H9 (cell line): ENCODE measurements around the gene RMDN2. TPM values are rescaled to one million over a fixed set of nuclear protein-coding genes. Genes with fewer than 3 reads are reported as not detected.

Source experiments
- DNase-seq: peaks from one replicate; pipeline ENCODE4 v3.0.0-alpha.2; 2017
- H2AFZ ChIP-seq: one replicate; pipeline ENCODE4 v1.6.1; 2013; ENCODE audit warnings: mild to moderate bottlenecking, low read length, control low read depth, moderate library complexity
- H2AK5ac ChIP-seq: 2 replicates; pipeline ENCODE4 v1.6.1; 2013; ENCODE audit warnings: low read length, control low read depth, mixed read lengths; ENCODE audit not compliant: insufficient read length
- H2BK120ac ChIP-seq: one replicate; pipeline ENCODE4 v1.6.1; 2013; ENCODE audit warnings: low read depth, mild to moderate bottlenecking, low read length, control low read depth, inconsistent platforms; ENCODE audit not compliant: poor library complexity, severe bottlenecking
- H2BK12ac ChIP-seq: 2 replicates; pipeline ENCODE4 v1.6.1; 2013; ENCODE audit warnings: low read length, control low read depth, mixed read lengths, low read depth; ENCODE audit not compliant: insufficient read length
- H2BK15ac ChIP-seq: 2 replicates; pipeline ENCODE4 v1.6.1; 2013; ENCODE audit warnings: low read depth, low read length, control low read depth
- H2BK20ac ChIP-seq: one replicate; pipeline ENCODE4 v1.6.1; 2013; ENCODE audit warnings: low read depth, mild to moderate bottlenecking, low read length, control low read depth, inconsistent platforms; ENCODE audit not compliant: poor library complexity, severe bottlenecking
- H2BK5ac ChIP-seq: 2 replicates; pipeline ENCODE4 v1.6.1; 2013; ENCODE audit warnings: low read length, control low read depth, mixed read lengths; ENCODE audit not compliant: insufficient read length
- H3K14ac ChIP-seq: 2 replicates; pipeline ENCODE4 v1.6.1; 2013; ENCODE audit warnings: low read length, control low read depth; ENCODE audit not compliant: insufficient read depth
- H3K18ac ChIP-seq: 2 replicates; pipeline ENCODE4 v1.6.1; 2013; ENCODE audit warnings: low read depth, mild to moderate bottlenecking, mixed read lengths, low read length, control low read depth; ENCODE audit not compliant: insufficient read length
- H3K23ac ChIP-seq: 2 replicates; pipeline ENCODE4 v1.6.1; 2013; ENCODE audit warnings: low read length, control low read depth, mixed read lengths, low read depth; ENCODE audit not compliant: insufficient read length
- H3K23me2 ChIP-seq: 2 replicates; pipeline ENCODE4 v1.6.1; 2013; ENCODE audit warnings: low read depth, mild to moderate bottlenecking, mixed read lengths, low read length, control low read depth; ENCODE audit not compliant: insufficient read length, poor library complexity, severe bottlenecking
- H3K27ac ChIP-seq: 2 replicates; pipeline ENCODE4 v1.5.1; 2013; ENCODE audit warnings: low read length, control low read depth, mixed read lengths, low read depth; ENCODE audit not compliant: insufficient read length
- H3K27me3 ChIP-seq: 2 replicates; pipeline ENCODE4 v1.6.1; 2013; ENCODE audit warnings: low read length, control low read depth, inconsistent platforms; ENCODE audit not compliant: insufficient read depth
- H3K4ac ChIP-seq: 2 replicates; pipeline ENCODE4 v1.6.1; 2013; ENCODE audit warnings: low read depth, mild to moderate bottlenecking, control low read depth, inconsistent platforms, low read length, moderate library complexity
- H3K4me1 ChIP-seq: 2 replicates; pipeline ENCODE4 v1.6.1; 2013; ENCODE audit warnings: low read length, control low read depth, inconsistent platforms; ENCODE audit not compliant: insufficient read depth
- H3K4me2 ChIP-seq: 2 replicates; pipeline ENCODE4 v1.6.1; 2013; ENCODE audit warnings: low read length, control low read depth, mixed read lengths; ENCODE audit not compliant: insufficient read length, insufficient read depth
- H3K56ac ChIP-seq: 2 replicates; pipeline ENCODE4 v1.6.1; 2013; ENCODE audit warnings: low read depth, mild to moderate bottlenecking, mixed read lengths, low read length, control low read depth; ENCODE audit not compliant: insufficient read length
- H3K79me1 ChIP-seq: 2 replicates; pipeline ENCODE4 v1.6.1; 2013; ENCODE audit warnings: low read depth, mild to moderate bottlenecking, moderate library complexity, low read length, control low read depth, inconsistent platforms; ENCODE audit not compliant: insufficient read depth, poor library complexity, severe bottlenecking
- H3K79me2 ChIP-seq: 2 replicates; pipeline ENCODE4 v1.6.1; 2013; ENCODE audit warnings: low read length, control low read depth, inconsistent platforms; ENCODE audit not compliant: insufficient read depth
- H3K9ac ChIP-seq: 2 replicates; pipeline ENCODE4 v1.6.1; 2013; ENCODE audit warnings: low read length, control low read depth, mixed read lengths; ENCODE audit not compliant: insufficient read length; ENCODE audit errors: extremely low read depth
- H3K9me3 ChIP-seq: one replicate; pipeline ENCODE4 v1.6.1; 2013; ENCODE audit warnings: low read depth, low read length, inconsistent platforms; ENCODE audit not compliant: control insufficient read depth
- H3T11ph ChIP-seq: one replicate; pipeline ENCODE4 v1.6.1; 2013; ENCODE audit warnings: mild to moderate bottlenecking, low read length, control low read depth, inconsistent platforms
- H4K20me1 ChIP-seq: one replicate; pipeline ENCODE4 v1.6.1; 2013; ENCODE audit not compliant: control insufficient read depth, insufficient read length, insufficient read depth
- H4K5ac ChIP-seq: 2 replicates; pipeline ENCODE4 v1.6.1; 2013; ENCODE audit warnings: low read depth, mild to moderate bottlenecking, mixed read lengths, low read length, control low read depth; ENCODE audit not compliant: insufficient read length
- H4K8ac ChIP-seq: replicated peaks from 2 replicates; pipeline ENCODE4 v1.6.1; 2013; ENCODE audit warnings: low read length, control low read depth, mixed read lengths, low read depth; ENCODE audit not compliant: insufficient read length
- H4K91ac ChIP-seq: 2 replicates; pipeline ENCODE4 v1.6.1; 2013; ENCODE audit warnings: low read depth, mild to moderate bottlenecking, moderate library complexity, mixed read lengths, low read length, control low read depth; ENCODE audit not compliant: insufficient read length
- H3K27ac Mint-ChIP-seq, 3 experiments: 2 replicates in 2 of 3; 3 replicates in 1 of 3; pipeline ENCODE4 v1.8.0; 2020 to 2021; ENCODE audit warnings: mixed read lengths in 3 of 3, mild to moderate bottlenecking in 1 of 3, moderate library complexity in 1 of 3
- H3K27me3 Mint-ChIP-seq: 2 replicates; pipeline ENCODE4 v1.8.0; 2021; ENCODE audit warnings: low read depth, mild to moderate bottlenecking, moderate library complexity, mixed read lengths
- H3K36me3 Mint-ChIP-seq, 3 experiments: 2 replicates in 2 of 3; 3 replicates in 1 of 3; pipeline ENCODE4 v1.8.0; 2020 to 2021; ENCODE audit warnings: low read depth in 3 of 3, mixed read lengths in 3 of 3; ENCODE audit not compliant: insufficient read depth in 1 of 3
- H3K4me1 Mint-ChIP-seq, 2 experiments: 2 replicates each; pipeline ENCODE4 v1.8.0; 2020; ENCODE audit warnings: mixed read lengths in 2 of 2
- H3K4me3 Mint-ChIP-seq, 2 experiments: 2 replicates in 1 of 2; 3 replicates in 1 of 2; pipeline ENCODE4 v1.8.0; 2020 to 2021; ENCODE audit warnings: mild to moderate bottlenecking in 2 of 2, mixed read lengths in 2 of 2, moderate library complexity in 1 of 2
- H3K9me3 Mint-ChIP-seq, 2 experiments: 2 replicates in 1 of 2; 3 replicates in 1 of 2; pipeline ENCODE4 v1.8.0; 2020; ENCODE audit warnings: mild to moderate bottlenecking in 2 of 2, mixed read lengths in 2 of 2, moderate library complexity in 1 of 2
- WGBS: extraction: QIAGEN DNeasy Blood & Tissue Kit; methylation state at CpG from one replicate; pipeline ENCODE4 v1.1.7; 2013; ENCODE audit warnings: missing lambda C conversion rate, low lambda C conversion rate, mixed read lengths; ENCODE audit not compliant: insufficient read length; ENCODE audit errors: extremely low coverage; 5-methylcytosine and 5-hydroxymethylcytosine counted together
- total RNA-seq: library from RNA; stranded (reverse); gene quantifications from 2 replicates; pipeline ENCODE4 v1.2.1, GENCODE V29; 2021
- TF ChIP-seq, protein P1 (sequence below): fragments of 200-600 bp; sonication (generic); conservative IDR thresholded peaks from 3 replicates; pipeline ENCODE4 v1.8.0; 2021; ENCODE audit warnings: antibody characterized with exemption, mild to moderate bottlenecking

Gene RMDN2
- total RNA-seq, 1 experiment from 2014 or later, result 2.8 TPM

GRCh38 chr2:37944268-37944667 lies 19.2 kb downstream of the RMDN2 start:
- WGBS, result no CpG with 5 or more reads among the region's 2 CpGs
- H2AK5ac ChIP-seq, result no peak overlapping the region
- no peaks in the 10 kb centered on the region for H3K23me2 ChIP-seq
- H3K9me3 Mint-ChIP-seq, result peaks cover 5 to 18% of the 10 kb centered on the region in 2 experiments; a peak in 4 of 5 replicates
- no peak overlapping the region for H3K4me3 Mint-ChIP-seq
- H3K27ac ChIP-seq, result no peak overlapping the region
- H3K27me3 ChIP-seq, result no peaks in the 10 kb centered on the region
- no peak overlapping the region for H3K23ac ChIP-seq
- no peak overlapping the region for H3K27ac Mint-ChIP-seq
- H2BK12ac ChIP-seq, result no peak overlapping the region
- H3T11ph ChIP-seq, result no peak overlapping the region
- no peak overlapping the region for H2BK20ac ChIP-seq
- no peaks in the 10 kb centered on the region for H4K20me1 ChIP-seq
- no peaks in the 10 kb centered on the region for H3K79me2 ChIP-seq
- no peak overlapping the region for H3K18ac ChIP-seq
- H3K4ac ChIP-seq, result no peak overlapping the region
- H3K4me1 ChIP-seq, result no peaks in the 10 kb centered on the region
- H3K27me3 Mint-ChIP-seq, result no peaks in the 10 kb centered on the region
- H3K9ac ChIP-seq, result no peak overlapping the region
- H3K4me2 ChIP-seq, result no peak overlapping the region
- no peaks in the 10 kb centered on the region for H3K4me1 Mint-ChIP-seq
- no peak overlapping the region for H2AFZ ChIP-seq
- no peak overlapping the region for H4K8ac ChIP-seq
- H4K5ac ChIP-seq, result no peak overlapping the region
- no peak overlapping the region for H2BK5ac ChIP-seq
- no peaks in the 10 kb centered on the region for H3K79me1 ChIP-seq
- H4K91ac ChIP-seq, result no peak overlapping the region
- no peaks in the 10 kb centered on the region for H3K9me3 ChIP-seq
- TF ChIP-seq, protein P1, sequence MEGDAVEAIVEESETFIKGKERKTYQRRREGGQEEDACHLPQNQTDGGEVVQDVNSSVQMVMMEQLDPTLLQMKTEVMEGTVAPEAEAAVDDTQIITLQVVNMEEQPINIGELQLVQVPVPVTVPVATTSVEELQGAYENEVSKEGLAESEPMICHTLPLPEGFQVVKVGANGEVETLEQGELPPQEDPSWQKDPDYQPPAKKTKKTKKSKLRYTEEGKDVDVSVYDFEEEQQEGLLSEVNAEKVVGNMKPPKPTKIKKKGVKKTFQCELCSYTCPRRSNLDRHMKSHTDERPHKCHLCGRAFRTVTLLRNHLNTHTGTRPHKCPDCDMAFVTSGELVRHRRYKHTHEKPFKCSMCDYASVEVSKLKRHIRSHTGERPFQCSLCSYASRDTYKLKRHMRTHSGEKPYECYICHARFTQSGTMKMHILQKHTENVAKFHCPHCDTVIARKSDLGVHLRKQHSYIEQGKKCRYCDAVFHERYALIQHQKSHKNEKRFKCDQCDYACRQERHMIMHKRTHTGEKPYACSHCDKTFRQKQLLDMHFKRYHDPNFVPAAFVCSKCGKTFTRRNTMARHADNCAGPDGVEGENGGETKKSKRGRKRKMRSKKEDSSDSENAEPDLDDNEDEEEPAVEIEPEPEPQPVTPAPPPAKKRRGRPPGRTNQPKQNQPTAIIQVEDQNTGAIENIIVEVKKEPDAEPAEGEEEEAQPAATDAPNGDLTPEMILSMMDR, result no peak
- H3K56ac ChIP-seq, result no peak overlapping the region
- no peak overlapping the region for H2BK15ac ChIP-seq
- H3K36me3 Mint-ChIP-seq, result peaks cover 0 to 10% (median 4%) of the 10 kb centered on the region in 3 experiments; a peak in 3 of 7 replicates
- DNase-seq, result no peak
- H3K14ac ChIP-seq, result no peak overlapping the region
- H2BK120ac ChIP-seq, result no peak overlapping the region
